IgD-negative memory B cell (primary cell): ENCODE data around the gene GPR158. TPM values are rescaled to one million over a fixed set of nuclear protein-coding genes. Genes with fewer than 3 reads are reported as not detected.
A peak's percentile ranks its signal among the peaks of the same experiment; 100 is the strongest.

Experiments used
- H3K27ac Mint-ChIP-seq, 3 donors: one replicate each; pipeline ENCODE4 v1.8.0; 2020 to 2022; ENCODE audit warnings: mild to moderate bottlenecking in 3 of 3, mixed read lengths in 3 of 3, moderate library complexity in 1 of 3
- H3K27me3 Mint-ChIP-seq: one replicate; pipeline ENCODE4 v1.8.0; 2021; ENCODE audit warnings: mixed read lengths
- H3K36me3 Mint-ChIP-seq: one replicate; pipeline ENCODE4 v1.8.0; 2020; ENCODE audit warnings: mild to moderate bottlenecking, mixed read lengths
- H3K4me1 Mint-ChIP-seq, 3 donors: one replicate each; pipeline ENCODE4 v1.8.0; 2020 to 2022; ENCODE audit warnings: mixed read lengths in 3 of 3, mild to moderate bottlenecking in 1 of 3
- H3K4me3 Mint-ChIP-seq, 4 donors: one replicate each; pipeline ENCODE4 v1.8.0; 2020 to 2022; ENCODE audit warnings: mild to moderate bottlenecking in 4 of 4, mixed read lengths in 4 of 4, moderate library complexity in 3 of 4
- H3K9me3 Mint-ChIP-seq, 3 donors: one replicate each; pipeline ENCODE4 v1.8.0; 2020 to 2021; ENCODE audit warnings: mixed read lengths in 3 of 3, mild to moderate bottlenecking in 1 of 3
- polyA plus RNA-seq: library from polyadenylated mRNA; unstranded; fragments of 300-500 nt; fragmentation: Illumina TruSeq; gene quantifications from one replicate; pipeline ENCODE4 v1.2.3, GENCODE V29; 2021

The GPR158 gene
- polyA plus RNA-seq, 1 donor from 2014 or later = not detected

- no peaks in the 10 kb centered on the region for H3K27me3 Mint-ChIP-seq
- H3K4me3 Mint-ChIP-seq = no peak overlapping the region
- no peak overlapping the region for H3K27ac Mint-ChIP-seq
- H3K9me3 Mint-ChIP-seq = peaks cover 0 to 3% (median 0%) of the 10 kb centered on the region in 3 donors
- H3K36me3 Mint-ChIP-seq = no peaks in the 10 kb centered on the region
- H3K4me1 Mint-ChIP-seq = no peaks in the 10 kb centered on the region
These were observed 332.1 kb downstream of the GPR158 start for GRCh38 chr10:25506821-25507335.

GRCh38 chr10:25508112-25508815 is 333.5 kb downstream of the GPR158 start:
- Mint-ChIP-seq H3K36me3 (no peaks in the 10 kb centered on the region), H3K4me3 (no peak overlapping the region), H3K4me1 (no peaks in the 10 kb centered on the region), H3K27ac (no peak overlapping the region), H3K27me3 (no peaks in the 10 kb centered on the region), H3K9me3 (peaks cover 0 to 3% (median 0%) of the 10 kb centered on the region in 3 donors)

- Mint-ChIP-seq H3K27me3 (no peaks in the 10 kb centered on the region), H3K9me3 (peaks cover 0 to 4% (median 1%) of the 10 kb centered on the region in 3 donors), H3K27ac (no peak overlapping the region), H3K4me1 (no peaks in the 10 kb centered on the region), H3K36me3 (no peaks in the 10 kb centered on the region), H3K4me3 (no peak overlapping the region)
These were observed 334.4 kb downstream of the GPR158 start for GRCh38 chr10:25509151-25509550.

- Mint-ChIP-seq H3K27me3 (peaks cover 2% of the 10 kb centered on the region), H3K9me3 (peaks cover 0 to 8% (median 1%) of the 10 kb centered on the region in 3 donors), H3K27ac (no peak overlapping the region), H3K4me1 (no peaks in the 10 kb centered on the region), H3K4me3 (no peak overlapping the region), H3K36me3 (no peaks in the 10 kb centered on the region)
These were observed 347.5 kb downstream of the GPR158 start for GRCh38 chr10:25522294-25522693.

GRCh38 chr10:25522946-25523608 is 348.3 kb downstream of the GPR158 start:
- Mint-ChIP-seq H3K36me3 (no peaks in the 10 kb centered on the region), H3K4me1 (no peaks in the 10 kb centered on the region), H3K27ac (no peak overlapping the region), H3K9me3 (peaks cover 0 to 8% (median 1%) of the 10 kb centered on the region in 3 donors), H3K27me3 (peaks cover 2% of the 10 kb centered on the region), H3K4me3 (no peak overlapping the region)

GRCh38 chr10:25530306-25530705 is 355.5 kb downstream of the GPR158 start:
- Mint-ChIP-seq H3K36me3 (no peaks in the 10 kb centered on the region), H3K4me1 (no peaks in the 10 kb centered on the region), H3K9me3 (peaks cover 0 to 7% (median 0%) of the 10 kb centered on the region in 3 donors), H3K27me3 (no peaks in the 10 kb centered on the region), H3K27ac (no peak overlapping the region), H3K4me3 (no peak overlapping the region)

- Mint-ChIP-seq H3K27me3 (no peaks in the 10 kb centered on the region), H3K4me1 (no peaks in the 10 kb centered on the region), H3K9me3 (peaks cover 0 to 3% (median 2%) of the 10 kb centered on the region in 3 donors), H3K36me3 (no peaks in the 10 kb centered on the region), H3K4me3 (no peak overlapping the region), H3K27ac (no peak overlapping the region)
These were observed 356.8 kb downstream of the GPR158 start for GRCh38 chr10:25531457-25532061.

GRCh38 chr10:25532213-25532612 is 357.4 kb downstream of the GPR158 start:
- H3K4me3 Mint-ChIP-seq = no peak overlapping the region
- H3K27ac Mint-ChIP-seq = no peak overlapping the region
- H3K4me1 Mint-ChIP-seq = no peaks in the 10 kb centered on the region
- H3K27me3 Mint-ChIP-seq = no peaks in the 10 kb centered on the region
- H3K36me3 Mint-ChIP-seq = no peaks in the 10 kb centered on the region
- H3K9me3 Mint-ChIP-seq = peaks cover 0 to 2% (median 2%) of the 10 kb centered on the region in 3 donors

GRCh38 chr10:25536027-25536426 is 361.2 kb downstream of the GPR158 start:
- Mint-ChIP-seq H3K27me3 (no peaks in the 10 kb centered on the region), H3K4me1 (peaks cover 0 to 2% (median 0%) of the 10 kb centered on the region in 3 donors), H3K36me3 (no peaks in the 10 kb centered on the region), H3K9me3 (peaks cover 0 to 2% (median 2%) of the 10 kb centered on the region in 3 donors), H3K4me3 (no peak overlapping the region), H3K27ac (no peak overlapping the region)

- peaks cover 5% of the 10 kb centered on the region for H3K27me3 Mint-ChIP-seq
These were observed 372.6 kb downstream of the GPR158 start for GRCh38 chr10:25547382-25547781.

GRCh38 chr10:25552283-25552919 is 377.6 kb downstream of the GPR158 start:
- no peaks in the 10 kb centered on the region for H3K4me1 Mint-ChIP-seq
- peaks cover 4% of the 10 kb centered on the region for H3K27me3 Mint-ChIP-seq
- no peaks in the 10 kb centered on the region for H3K36me3 Mint-ChIP-seq
- no peak overlapping the region for H3K27ac Mint-ChIP-seq
- no peak overlapping the region for H3K4me3 Mint-ChIP-seq
- no peaks in the 10 kb centered on the region for H3K9me3 Mint-ChIP-seq

More at GRCh38 chr10:25547382-25547781, 372.6 kb downstream of the GPR158 start:
- Mint-ChIP-seq H3K27ac (no peak overlapping the region), H3K4me3 (no peak overlapping the region), H3K36me3 (no peaks in the 10 kb centered on the region), H3K4me1 (no peaks in the 10 kb centered on the region), H3K9me3 (peaks cover 1 to 5% (median 3%) of the 10 kb centered on the region in 3 donors)

- Mint-ChIP-seq H3K27me3 (peaks cover 2% of the 10 kb centered on the region), H3K9me3 (peaks cover 0 to 2% (median 0%) of the 10 kb centered on the region in 3 donors), H3K4me3 (no peak overlapping the region), H3K36me3 (no peaks in the 10 kb centered on the region), H3K27ac (no peak overlapping the region), H3K4me1 (no peaks in the 10 kb centered on the region)
These were observed 381.1 kb downstream of the GPR158 start for GRCh38 chr10:25555865-25556264.

- H3K27ac Mint-ChIP-seq = no peak overlapping the region
- no peaks in the 10 kb centered on the region for H3K36me3 Mint-ChIP-seq
- H3K27me3 Mint-ChIP-seq = peaks cover 2% of the 10 kb centered on the region
- peaks cover 0 to 2% (median 0%) of the 10 kb centered on the region in 3 donors for H3K9me3 Mint-ChIP-seq
- H3K4me3 Mint-ChIP-seq = peak overlapping the region in 1 of 4 donors; percentile 12
- H3K4me1 Mint-ChIP-seq = no peaks in the 10 kb centered on the region
These were observed 381.7 kb downstream of the GPR158 start for GRCh38 chr10:25556457-25556856.

- H3K36me3 Mint-ChIP-seq = no peaks in the 10 kb centered on the region
- no peak overlapping the region for H3K27ac Mint-ChIP-seq
- no peak overlapping the region for H3K4me3 Mint-ChIP-seq
- H3K27me3 Mint-ChIP-seq = peaks cover 2% of the 10 kb centered on the region
- H3K9me3 Mint-ChIP-seq = peaks cover 0 to 2% (median 0%) of the 10 kb centered on the region in 3 donors
- no peaks in the 10 kb centered on the region for H3K4me1 Mint-ChIP-seq
These were observed 382.3 kb downstream of the GPR158 start for GRCh38 chr10:25557136-25557535.

GRCh38 chr10:25561758-25562157 is 387.0 kb downstream of the GPR158 start:
- H3K36me3 Mint-ChIP-seq = no peaks in the 10 kb centered on the region
- peaks cover 0 to 2% (median 0%) of the 10 kb centered on the region in 3 donors for H3K9me3 Mint-ChIP-seq
- no peaks in the 10 kb centered on the region for H3K27me3 Mint-ChIP-seq
- no peak overlapping the region for H3K4me3 Mint-ChIP-seq
- no peaks in the 10 kb centered on the region for H3K4me1 Mint-ChIP-seq
- no peak overlapping the region for H3K27ac Mint-ChIP-seq
